ENCODE data around the gene GCAT.
"Not testable (repeated sequence)": the region's sequence is repeated elsewhere in the genome, so short reads cannot be mapped to it uniquely, and the experiment has no call there.

Gene GCAT

GRCh38 chr22:37782340-37783168 is 25.2 kb upstream of the GCAT start:
- DNase-seq (ENCODE audit: low spot score) = no peak

GRCh38 chr22:37784829-37785495 is 22.8 kb upstream of the GCAT start:
- DNase-seq (ENCODE audit: low spot score) = no peak

- no peak for DNase-seq (ENCODE audit: low spot score)
These were observed 17.5 kb upstream of the GCAT start for GRCh38 chr22:37790234-37790633.

- no peak for DNase-seq (ENCODE audit: low spot score)
These were observed 15.2 kb upstream of the GCAT start for GRCh38 chr22:37792494-37792893.

- DNase-seq (ENCODE audit: low spot score) = no peak
These were observed 13.4 kb upstream of the GCAT start for GRCh38 chr22:37794376-37794775.

- no peak for DNase-seq (ENCODE audit: low spot score)
These were observed 11.7 kb upstream of the GCAT start for GRCh38 chr22:37796079-37796478.

- not testable (repeated sequence) for DNase-seq (ENCODE audit: low spot score)
These were observed 10.5 kb upstream of the GCAT start for GRCh38 chr22:37797259-37797658.

GRCh38 chr22:37797874-37798500 is 9.7 kb upstream of the GCAT start:
- DNase-seq (ENCODE audit: low spot score) = peak; percentile 47

- not testable (repeated sequence) for DNase-seq (ENCODE audit: low spot score)
These were observed 7.8 kb upstream of the GCAT start for GRCh38 chr22:37799979-37800378.

- DNase-seq (ENCODE audit: low spot score) = no peak
These were observed 5.8 kb upstream of the GCAT start for GRCh38 chr22:37801946-37802309.

- no peak for DNase-seq (ENCODE audit: low spot score)
These were observed 5.2 kb upstream of the GCAT start for GRCh38 chr22:37802310-37803194.

- DNase-seq (ENCODE audit: low spot score) = no peak
These were observed 4.5 kb upstream of the GCAT start for GRCh38 chr22:37803195-37803638.

GRCh38 chr22:37803639-37804351 is 3.9 kb upstream of the GCAT start:
- DNase-seq (ENCODE audit: low spot score) = no peak

GRCh38 chr22:37804352-37804880 is 3.3 kb upstream of the GCAT start:
- DNase-seq (ENCODE audit: low spot score) = no peak

- DNase-seq (ENCODE audit: low spot score) = no peak
These were observed 2.6 kb upstream of the GCAT start for GRCh38 chr22:37804881-37805809.

- no peak for DNase-seq (ENCODE audit: low spot score)
These were observed 1.9 kb upstream of the GCAT start for GRCh38 chr22:37805810-37806277.

GRCh38 chr22:37806409-37807333 is 1.1 kb upstream of the GCAT start:
- DNase-seq (ENCODE audit: low spot score) = peak; percentile 34

GRCh38 chr22:37808294-37808657 is 542 bp downstream of the GCAT start:
- DNase-seq (ENCODE audit: low spot score) = peak; percentile 23

All from NAMALWA (cell line).